ENCODE results near the gene NFYA.

The NFYA gene

GRCh38 chr6:41046084-41046483 is 26.7 kb upstream of the NFYA start:
- DNase-seq (ENCODE audit: low spot score) = no peak

GRCh38 chr6:41047306-41047705 is 25.5 kb upstream of the NFYA start:
- DNase-seq (ENCODE audit: low spot score) = no peak

GRCh38 chr6:41047745-41048732 is 24.7 kb upstream of the NFYA start:
- DNase-seq (ENCODE audit: low spot score) = no peak

DNA sequence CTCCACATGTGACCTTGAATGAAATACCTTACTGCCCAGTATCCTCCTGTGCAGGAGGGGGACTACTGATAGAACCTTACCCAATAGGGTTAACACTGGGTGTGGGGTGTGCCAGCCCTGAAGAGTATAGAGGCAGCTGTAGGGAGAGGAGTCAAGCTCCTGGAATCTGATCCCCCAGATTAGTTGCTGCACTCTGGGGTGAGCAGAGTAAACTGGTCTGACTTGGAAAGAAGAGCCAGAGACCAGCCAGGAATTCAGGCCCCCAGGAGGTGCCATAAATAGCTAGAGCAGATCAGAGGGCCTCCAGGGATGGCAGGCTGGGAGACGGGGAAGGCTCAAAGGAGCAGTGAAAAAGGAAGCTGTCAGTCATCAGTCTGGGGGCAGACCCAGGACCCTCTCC is 23.3 kb upstream of the NFYA start:
- DNase-seq (ENCODE audit: low spot score) = no peak

DNA sequence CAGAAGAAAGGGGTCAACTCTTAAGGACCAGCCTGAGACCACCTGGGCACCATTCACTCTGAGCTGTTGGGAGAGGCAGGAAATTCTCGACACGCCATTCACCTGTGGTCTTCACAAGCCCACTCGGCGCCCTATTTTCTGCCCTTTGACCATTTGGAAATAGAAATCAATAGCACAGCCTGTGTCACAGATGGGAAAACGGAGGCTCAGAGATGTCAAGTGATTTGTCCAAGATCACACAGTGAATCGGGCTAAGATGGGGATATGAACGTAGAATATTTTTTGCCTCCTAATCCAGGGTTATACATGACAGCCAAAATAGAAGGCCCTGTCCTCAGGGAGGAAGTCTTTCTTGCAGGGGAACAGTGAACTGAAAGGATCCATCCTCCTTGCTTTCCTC is 22.8 kb upstream of the NFYA start:
- no peak for DNase-seq (ENCODE audit: low spot score)

DNA sequence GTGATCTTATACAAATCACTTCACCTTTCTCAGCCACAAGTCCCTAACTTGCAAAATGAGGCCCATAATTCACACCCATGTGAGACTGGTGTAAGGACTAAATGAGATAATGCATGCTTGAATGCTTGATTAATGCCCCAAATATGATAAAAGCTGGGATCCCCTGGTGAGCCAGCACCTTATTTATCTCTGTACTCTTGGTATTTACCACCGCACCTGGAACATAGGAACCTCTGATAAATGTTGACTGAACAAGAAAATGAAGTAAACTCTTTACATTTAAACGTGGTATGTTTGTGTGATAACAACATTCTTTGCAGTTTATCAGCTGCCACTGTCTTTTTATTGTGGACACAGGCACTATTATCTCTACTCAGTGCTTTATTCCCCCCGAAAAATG is 22.2 kb upstream of the NFYA start:
- DNase-seq (ENCODE audit: low spot score) = no peak

DNA sequence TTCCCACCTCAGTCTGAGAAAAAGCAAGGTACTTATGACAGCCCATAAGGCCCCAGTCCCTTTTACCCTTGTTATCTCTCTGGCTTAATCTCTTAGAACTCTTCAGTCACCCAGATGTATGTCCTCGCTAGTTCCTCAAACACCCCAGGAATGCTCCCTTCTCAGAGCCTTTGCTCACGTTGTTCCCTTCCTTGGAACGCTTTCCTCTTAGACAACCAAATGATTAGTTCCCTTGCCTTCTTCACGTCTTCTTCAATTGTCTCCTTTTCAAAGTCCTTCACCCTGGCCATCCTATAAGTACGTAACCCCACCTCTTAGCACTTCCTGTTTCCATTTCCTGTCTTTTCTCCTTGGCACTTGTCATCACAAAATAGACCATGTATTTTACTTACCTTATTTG is 20.9 kb upstream of the NFYA start:
- DNase-seq (ENCODE audit: low spot score) = no peak

- no peak for DNase-seq (ENCODE audit: low spot score)
Observed at GRCh38 chr6:41053041-41053440, 19.7 kb upstream of the NFYA start, which contains the start of gene APOBEC2. APOBEC2 (plus strand) TSS chr6:41053202; CDS start chr6:41053348, 146 bp downstream.

GRCh38 chr6:41054511-41054910 is 18.3 kb upstream of the NFYA start:
- no peak for DNase-seq (ENCODE audit: low spot score)

DNA sequence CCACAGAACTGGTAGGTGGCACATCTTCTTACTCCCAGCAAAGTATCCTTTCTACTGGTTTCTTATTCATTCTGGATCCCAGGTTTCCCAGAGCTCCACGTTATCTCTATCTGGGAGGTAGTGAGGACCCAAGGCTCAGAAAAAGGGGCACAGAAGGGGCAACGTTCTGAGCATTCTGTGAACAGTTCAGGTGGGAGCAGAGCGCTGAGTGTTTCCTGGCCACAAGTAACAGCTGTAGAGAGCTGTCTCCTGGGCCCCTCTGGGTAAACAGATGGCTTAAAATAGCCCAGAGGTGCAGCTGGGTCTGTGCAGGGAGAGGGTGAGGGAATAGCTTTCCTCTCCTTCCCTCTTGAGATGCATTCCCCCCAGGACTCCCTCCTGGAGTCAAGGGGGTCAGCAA is 17.6 kb upstream of the NFYA start:
- no peak for DNase-seq (ENCODE audit: low spot score)

DNA sequence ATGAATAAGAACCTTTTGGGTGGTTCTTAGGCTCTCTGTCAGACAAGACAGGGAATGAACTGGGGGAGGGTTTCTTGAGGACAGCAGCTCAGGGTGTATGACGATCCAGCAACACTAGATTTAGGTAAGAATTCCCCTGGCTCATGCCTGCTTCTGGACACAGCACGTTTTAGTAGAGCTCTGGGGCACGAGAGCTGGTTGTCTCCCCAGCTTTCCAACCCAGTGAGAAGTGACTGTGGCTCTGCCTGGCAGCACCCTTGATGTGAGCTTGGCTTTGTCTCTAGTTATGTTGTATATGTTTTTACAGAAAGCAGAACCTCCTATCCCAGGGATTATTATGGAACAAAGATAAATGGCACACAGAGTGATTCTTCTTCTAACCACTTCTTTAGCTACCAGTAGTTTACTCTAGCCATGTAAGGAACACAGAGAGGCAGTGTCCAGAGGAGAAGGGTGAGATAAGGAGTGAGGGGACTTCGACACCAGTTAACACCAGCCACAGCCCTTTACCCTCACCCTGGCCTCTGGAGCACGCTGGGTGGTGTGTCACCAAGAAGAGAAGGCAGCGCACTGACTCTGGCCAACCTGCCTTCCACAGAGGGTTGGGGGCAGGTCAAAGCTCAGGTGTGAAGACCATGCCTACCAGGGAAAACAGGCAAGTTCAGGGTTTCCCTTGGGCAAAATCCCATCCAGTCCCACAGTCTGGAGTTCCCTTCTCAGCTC is 15.8 kb upstream of the NFYA start:
- no peak for DNase-seq (ENCODE audit: low spot score)

DNA sequence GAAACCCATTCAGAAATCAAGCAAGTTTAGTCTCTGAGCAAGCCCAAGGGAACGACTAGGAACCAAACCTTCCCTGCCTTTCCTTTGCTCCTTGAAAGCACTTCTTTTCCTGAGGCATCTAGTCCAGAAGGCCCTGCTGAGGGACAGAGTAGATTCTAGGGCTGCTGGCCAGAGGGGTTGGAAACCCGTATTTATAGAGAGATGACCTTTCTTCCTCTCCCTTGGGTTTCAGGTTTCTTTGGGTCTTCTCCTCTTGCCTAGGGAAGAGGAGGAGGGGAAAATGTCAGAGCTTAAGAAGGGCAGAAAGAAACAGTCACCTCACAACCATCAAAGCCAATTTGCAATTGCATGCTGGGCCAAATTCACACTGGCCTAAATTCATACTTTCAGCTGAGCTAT is 14.0 kb upstream of the NFYA start:
- DNase-seq (ENCODE audit: low spot score) = no peak

DNA sequence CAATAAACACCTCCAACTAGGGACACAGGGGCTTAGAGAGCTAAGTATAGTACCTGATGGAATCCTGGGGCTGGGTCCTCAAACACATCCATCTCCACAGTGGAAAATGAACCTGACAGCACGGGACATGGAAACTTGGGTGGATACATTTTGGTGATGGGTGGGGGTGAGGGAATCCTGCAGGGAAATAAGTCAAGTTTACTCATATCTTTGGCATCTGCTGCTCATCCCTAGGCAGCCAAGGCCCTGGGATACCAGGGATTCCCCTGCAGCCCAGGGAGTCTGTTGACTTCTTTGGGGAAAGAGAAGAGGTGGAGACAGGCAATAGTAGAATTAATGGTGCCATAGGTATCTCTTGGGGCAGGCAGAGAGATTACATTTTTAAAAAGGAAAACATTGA is 13.2 kb upstream of the NFYA start:
- DNase-seq (ENCODE audit: low spot score) = no peak

DNA sequence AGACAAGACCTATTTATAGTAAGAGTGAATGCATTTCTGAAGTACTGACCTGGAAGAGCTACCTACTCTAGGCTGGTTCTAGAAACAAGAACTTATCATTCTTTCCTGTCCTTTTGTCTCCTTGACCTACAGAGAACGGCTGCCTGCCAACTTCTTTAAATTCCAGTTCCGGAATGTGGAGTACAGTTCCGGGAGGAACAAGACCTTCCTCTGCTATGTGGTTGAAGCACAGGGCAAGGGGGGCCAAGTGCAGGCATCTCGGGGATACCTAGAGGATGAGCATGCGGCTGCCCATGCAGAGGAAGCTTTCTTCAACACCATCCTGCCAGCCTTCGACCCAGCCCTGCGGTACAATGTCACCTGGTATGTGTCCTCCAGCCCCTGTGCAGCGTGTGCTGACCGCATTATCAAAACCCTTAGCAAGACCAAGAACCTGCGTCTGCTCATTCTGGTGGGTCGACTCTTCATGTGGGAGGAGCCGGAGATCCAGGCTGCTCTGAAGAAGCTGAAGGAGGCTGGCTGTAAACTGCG is 11.5 kb upstream of the NFYA start:
- DNase-seq (ENCODE audit: low spot score) = no peak

GRCh38 chr6:41062056-41062455 is 10.7 kb upstream of the NFYA start:
- DNase-seq (ENCODE audit: low spot score) = no peak

- DNase-seq (ENCODE audit: low spot score) = no peak
Observed at GRCh38 chr6:41063884-41064285, 8.9 kb upstream of the NFYA start.

GRCh38 chr6:41064841-41065240 is 7.9 kb upstream of the NFYA start:
- DNase-seq (ENCODE audit: low spot score) = no peak

DNA sequence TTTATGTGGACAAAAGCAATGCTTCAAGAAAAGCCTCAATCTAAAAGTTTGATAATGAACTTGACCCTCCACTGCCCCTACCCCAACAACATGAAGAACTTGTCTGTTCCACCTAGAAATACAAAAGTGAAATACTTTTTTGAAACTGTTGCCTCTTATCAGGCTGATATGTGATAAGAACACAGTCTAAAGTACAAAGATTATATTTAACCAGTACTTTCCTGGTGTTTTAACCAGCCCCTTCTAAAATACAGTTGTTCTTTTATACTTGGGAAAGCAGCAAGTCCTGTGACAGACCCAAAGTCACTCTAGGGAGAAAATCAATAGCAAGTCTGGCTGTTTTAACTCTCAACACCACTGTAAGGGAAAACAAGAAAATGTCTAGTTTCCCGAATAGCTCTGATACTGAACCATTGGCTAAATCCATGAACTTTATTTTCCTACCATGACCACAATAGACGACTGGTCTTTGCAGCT is 7.2 kb upstream of the NFYA start:
- no peak for DNase-seq (ENCODE audit: low spot score)

DNA sequence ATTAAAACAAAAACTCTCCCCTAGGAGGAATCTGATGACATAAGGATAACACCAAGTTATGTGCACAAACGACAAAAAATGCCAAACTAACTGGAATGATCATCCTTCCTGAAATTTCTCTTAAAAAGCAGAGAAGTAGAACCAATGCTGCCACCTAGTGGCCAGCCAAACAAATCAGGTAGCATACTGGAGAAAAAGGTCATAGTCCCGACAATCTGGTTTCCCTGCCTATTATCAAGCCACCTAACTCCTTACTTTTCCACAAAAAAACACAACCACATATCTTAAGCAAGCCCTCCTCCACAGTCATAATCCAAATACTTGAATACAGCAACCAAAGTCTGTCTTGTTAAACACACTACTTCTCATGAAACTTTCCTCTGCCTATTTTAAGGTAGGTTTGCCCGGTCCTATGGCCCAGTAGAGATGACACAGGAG is 5.9 kb upstream of the NFYA start:
- DNase-seq (ENCODE audit: low spot score) = peak; percentile 86

GRCh38 chr6:41071501-41071922 is 1.3 kb upstream of the NFYA start:
- DNase-seq (ENCODE audit: low spot score) = no peak

- peak; percentile 76 for DNase-seq (ENCODE audit: low spot score)
Observed at GRCh38 chr6:41071923-41072835, 595 bp upstream of the NFYA start, which contains the start of gene OARD1. OARD1 (minus strand) TSS chr6:41072356; CDS start chr6:41071634, 722 bp downstream.
